BE2C (cell line): ENCODE data around the gene IGFN1.
"Not testable (repeated sequence)": the region's sequence is repeated elsewhere in the genome, so short reads cannot be mapped to it uniquely, and the experiment has no call there.

ENCODE experiments used
- DNase-seq: peaks from one replicate; pipeline ENCODE4 v3.0.0-alpha.2; 2020
- H3K27me3 ChIP-seq: fragments of 250-450 bp; sonication (Bioruptor Pico); 2 replicates; pipeline ENCODE4 v1.5.1; 2020; ENCODE audit warnings: mild to moderate bottlenecking
- H3K36me3 ChIP-seq: fragments of 250-450 bp; sonication (Bioruptor Pico); 2 replicates; pipeline ENCODE4 v1.5.1; 2020; ENCODE audit warnings: mild to moderate bottlenecking
- H3K4me1 ChIP-seq: fragments of 250-450 bp; sonication (Bioruptor Pico); 2 replicates; pipeline ENCODE4 v1.5.1; 2020
- H3K4me3 ChIP-seq: 2 replicates; pipeline ENCODE4 v1.5.1; 2011; ENCODE audit warnings: low read depth, low read length
- H3K9me3 ChIP-seq: fragments of 250-450 bp; sonication (Bioruptor Pico); 2 replicates; pipeline ENCODE4 v1.5.1; 2020
- TF ChIP-seq, protein P1 (sequence below): IDR thresholded peaks from 2 replicates; pipeline ENCODE4 v1.5.1; 2012; ENCODE audit warnings: mild to moderate bottlenecking, low read depth, low read length

IGFN1 gene

DNA sequence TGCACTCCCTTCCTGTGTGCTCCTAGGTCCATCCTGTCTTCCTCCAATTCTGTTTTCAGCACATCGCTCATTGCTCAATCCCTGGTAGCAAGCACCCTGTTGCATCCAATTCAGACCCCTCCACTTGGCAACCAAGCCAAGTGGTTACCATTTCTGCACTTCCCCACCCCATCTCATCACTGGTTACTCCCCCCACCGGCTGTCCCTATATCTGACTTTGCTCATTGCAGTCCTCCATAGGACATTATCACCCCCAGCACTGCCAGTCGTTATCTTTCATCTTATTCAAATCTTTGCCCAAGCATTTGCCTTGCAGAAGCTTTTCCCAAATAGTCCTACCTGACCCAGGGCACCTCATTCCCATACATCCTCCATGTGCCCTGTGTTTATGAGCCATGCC is 34.3 kb upstream of the IGFN1 start:
- Histone ChIP-seq H3K36me3 (0 out of 2 replicates have a peak, but pooled peaks cover 8% of the 10 kb centered on the region), H3K4me1 (peaks cover 5% of the 10 kb centered on the region), H3K4me3 (no peak overlapping the region), H3K27me3 (no peaks in the 10 kb centered on the region), H3K9me3 (no peaks in the 10 kb centered on the region)
- TF ChIP-seq, protein P1, sequence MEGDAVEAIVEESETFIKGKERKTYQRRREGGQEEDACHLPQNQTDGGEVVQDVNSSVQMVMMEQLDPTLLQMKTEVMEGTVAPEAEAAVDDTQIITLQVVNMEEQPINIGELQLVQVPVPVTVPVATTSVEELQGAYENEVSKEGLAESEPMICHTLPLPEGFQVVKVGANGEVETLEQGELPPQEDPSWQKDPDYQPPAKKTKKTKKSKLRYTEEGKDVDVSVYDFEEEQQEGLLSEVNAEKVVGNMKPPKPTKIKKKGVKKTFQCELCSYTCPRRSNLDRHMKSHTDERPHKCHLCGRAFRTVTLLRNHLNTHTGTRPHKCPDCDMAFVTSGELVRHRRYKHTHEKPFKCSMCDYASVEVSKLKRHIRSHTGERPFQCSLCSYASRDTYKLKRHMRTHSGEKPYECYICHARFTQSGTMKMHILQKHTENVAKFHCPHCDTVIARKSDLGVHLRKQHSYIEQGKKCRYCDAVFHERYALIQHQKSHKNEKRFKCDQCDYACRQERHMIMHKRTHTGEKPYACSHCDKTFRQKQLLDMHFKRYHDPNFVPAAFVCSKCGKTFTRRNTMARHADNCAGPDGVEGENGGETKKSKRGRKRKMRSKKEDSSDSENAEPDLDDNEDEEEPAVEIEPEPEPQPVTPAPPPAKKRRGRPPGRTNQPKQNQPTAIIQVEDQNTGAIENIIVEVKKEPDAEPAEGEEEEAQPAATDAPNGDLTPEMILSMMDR, result no peak
- no peak for DNase-seq

DNA sequence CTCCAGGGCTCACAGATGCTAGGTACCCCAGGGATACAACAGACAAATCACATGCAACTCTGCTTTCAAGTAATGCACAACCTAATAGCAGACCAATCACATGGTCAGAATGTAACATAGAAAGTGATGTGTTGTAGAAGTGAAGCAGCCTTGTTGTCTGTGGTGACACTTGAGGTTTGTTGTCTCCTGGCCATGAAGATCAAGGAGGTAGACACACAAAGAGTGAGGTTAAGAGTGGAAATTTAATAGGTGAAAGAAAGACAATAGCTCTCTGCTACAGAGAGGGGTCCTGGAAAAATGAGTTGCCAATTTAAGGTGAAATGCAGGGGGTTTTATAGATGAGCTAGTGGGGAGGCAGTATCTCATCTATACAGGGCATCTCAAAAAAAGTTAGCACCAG is 33.8 kb upstream of the IGFN1 start:
- Histone ChIP-seq H3K27me3 (no peaks in the 10 kb centered on the region), H3K4me1 (peaks cover 5% of the 10 kb centered on the region), H3K9me3 (no peaks in the 10 kb centered on the region), H3K4me3 (no peak overlapping the region), H3K36me3 (0 out of 2 replicates have a peak, but pooled peaks cover 3% of the 10 kb centered on the region)
- TF ChIP-seq, protein P1, result no peak
- no peak for DNase-seq

DNA sequence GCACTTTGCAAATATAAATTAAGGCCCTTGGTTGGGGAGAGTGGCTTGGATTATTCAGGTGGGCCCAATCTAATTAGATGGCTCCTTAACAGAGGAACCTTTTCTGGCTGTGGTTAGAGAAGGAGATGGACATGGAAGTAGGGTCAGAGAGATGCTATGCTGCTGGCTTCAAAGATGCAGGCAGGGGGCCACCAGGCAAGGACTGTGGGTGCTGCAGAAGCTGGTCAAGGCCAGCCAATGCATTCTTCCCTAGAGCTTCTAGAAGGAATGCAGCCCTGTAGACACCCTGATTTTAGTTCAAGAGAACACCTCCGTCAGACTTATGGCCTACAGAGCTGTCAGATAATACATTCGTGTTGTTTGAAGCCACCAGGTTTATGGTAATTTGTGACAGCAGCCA is 32.7 kb upstream of the IGFN1 start:
- no peaks in the 10 kb centered on the region for H3K27me3 ChIP-seq
- no peak for DNase-seq
- H3K36me3 ChIP-seq, result no peaks in the 10 kb centered on the region
- TF ChIP-seq, protein P1, result no peak
- no peak overlapping the region for H3K4me3 ChIP-seq
- no peaks in the 10 kb centered on the region for H3K9me3 ChIP-seq
- H3K4me1 ChIP-seq, result peaks cover 5% of the 10 kb centered on the region

DNA sequence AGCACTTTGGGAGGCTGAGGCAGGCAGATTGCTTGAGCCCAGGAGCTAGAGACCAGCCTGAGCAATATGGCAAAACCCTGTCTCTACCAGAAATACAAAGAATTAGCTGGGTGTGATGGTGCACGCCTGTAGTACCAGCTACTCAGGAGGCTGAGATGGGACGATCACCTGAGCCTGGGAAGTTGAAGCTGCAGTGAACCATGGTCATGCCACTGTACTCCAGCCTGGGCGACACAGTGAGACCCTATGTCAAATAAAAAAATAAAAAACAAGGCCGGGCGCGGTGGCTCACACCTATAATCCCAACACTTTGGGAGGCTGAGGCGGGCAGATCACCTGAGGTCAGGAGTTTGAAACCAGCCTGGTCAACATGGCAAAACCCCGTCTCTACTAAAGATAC is 27.6 kb upstream of the IGFN1 start:
- not testable (repeated sequence) for H3K36me3 ChIP-seq, H3K9me3 ChIP-seq, H3K27me3 ChIP-seq, H3K4me3 ChIP-seq, H3K4me1 ChIP-seq, DNase-seq

DNA sequence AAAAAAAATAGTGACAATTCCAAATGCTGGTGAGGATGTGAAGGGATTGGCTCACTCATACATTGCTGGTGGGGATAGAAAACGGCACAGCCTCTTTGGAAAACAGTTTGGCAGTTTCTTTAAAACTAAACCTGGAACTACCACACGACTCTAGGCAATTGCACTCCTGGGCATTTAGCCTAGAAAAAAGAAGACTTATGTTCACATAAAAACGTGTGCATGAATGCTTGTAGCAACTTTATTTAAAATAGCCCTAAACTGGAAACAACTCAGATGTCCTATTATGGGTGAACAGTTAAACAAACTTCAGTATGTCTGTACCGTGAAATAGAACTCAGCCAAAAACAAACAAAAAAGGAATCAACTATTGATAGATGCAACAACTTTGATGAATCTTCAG is 26.9 kb upstream of the IGFN1 start:
- Histone ChIP-seq H3K36me3 (no peaks in the 10 kb centered on the region), H3K4me1 (peaks cover 6% of the 10 kb centered on the region), H3K4me3 (no peak overlapping the region), H3K9me3 (no peaks in the 10 kb centered on the region), H3K27me3 (no peaks in the 10 kb centered on the region)
- TF ChIP-seq, protein P1, result no peak
- DNase-seq, result no peak

DNA sequence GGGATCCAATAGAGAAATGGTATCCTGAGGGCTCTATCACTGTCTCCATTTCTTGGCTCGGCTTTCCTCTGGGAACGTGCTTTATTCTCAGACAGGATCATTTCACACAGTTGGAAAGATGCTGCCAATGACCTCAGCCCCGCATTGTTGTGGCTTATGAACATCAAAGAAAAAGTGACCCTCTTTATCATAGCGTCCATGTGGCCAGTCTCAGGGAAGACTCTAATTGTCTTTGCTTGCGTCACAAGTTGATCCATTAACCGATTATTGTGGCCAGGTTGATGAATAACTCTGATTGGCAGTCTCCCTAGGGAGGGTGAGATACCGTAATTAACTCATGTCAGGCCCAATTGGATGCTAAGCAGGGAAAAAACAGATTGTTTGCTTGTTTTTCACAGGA is 26.0 kb upstream of the IGFN1 start:
- TF ChIP-seq, protein P1, result no peak
- no peaks in the 10 kb centered on the region for H3K27me3 ChIP-seq
- DNase-seq, result peak; percentile 31
- peak overlapping the region; percentile 23; the same call in 1 of the 2 replicates for H3K4me3 ChIP-seq
- H3K9me3 ChIP-seq, result no peaks in the 10 kb centered on the region
- H3K4me1 ChIP-seq, result peaks cover 6% of the 10 kb centered on the region
- H3K36me3 ChIP-seq, result no peaks in the 10 kb centered on the region
